Endothelial cell of umbilical vein (primary cell): ENCODE data around the gene ZNF846. TPM values are rescaled to one million over a fixed set of nuclear protein-coding genes. Genes with fewer than 3 reads are reported as not detected.
A peak's percentile ranks its signal among the peaks of the same experiment; 100 is the strongest.
"Not testable (repeated sequence)": the region's sequence is repeated elsewhere in the genome, so short reads cannot be mapped to it uniquely, and the experiment has no call there.

Source experiments
- BruUV-seq: library from RNA; stranded (reverse); fragments of 400-500 nt; replicated peaks from 2 replicates; lab custom pipeline; 2021; lab: Mats Ljungman, UMichigan
- CTCF ChIA-PET: fragments of 300-600, 350-600 bp; sonication (Branson Sonifier 250); formaldehyde crosslinking; loops from one replicate; lab custom pipeline; 2021; ENCODE audit warnings: antibody characterized with exemption, inconsistent platforms; lab: Charles Lee
- POLR2A ChIA-PET: fragments of 300-600, 350-600 bp; sonication (Branson Sonifier 250); formaldehyde crosslinking; loops from one replicate; lab custom pipeline; 2021; ENCODE audit warnings: antibody characterized with exemption, inconsistent platforms; lab: Charles Lee
- DNase-seq: peaks from one replicate; pipeline ENCODE4 v3.0.0-alpha.2; 2011; ENCODE audit warnings: low read depth, low spot score
- FAIRE-seq: peaks from 2 replicates; lab custom pipeline; 2011; peaks lifted over from hg19 to GRCh38; lab: Jason Lieb, UNC
- H2AFZ ChIP-seq: 2 replicates; pipeline ENCODE4 v1.6.0; 2012; ENCODE audit warnings: low read depth, low read length, control low read depth, inconsistent platforms
- H3K27ac ChIP-seq: 2 replicates; pipeline ENCODE4 v1.5.1; 2011; ENCODE audit warnings: low read depth, mild to moderate bottlenecking, control low read depth, low read length, moderate library complexity; ENCODE audit not compliant: insufficient read depth
- H3K27me3 ChIP-seq, 2 experiments: 2 replicates each; pipeline versions ENCODE4 v1.6.0 to v1.6.1; 2011; ENCODE audit warnings: low read length in 2 of 2, mixed read lengths in 1 of 2; ENCODE audit not compliant: control insufficient read depth in 2 of 2, insufficient read depth in 2 of 2
- H3K36me3 ChIP-seq, 2 experiments: 2 replicates in 1 of 2; 3 replicates in 1 of 2; pipeline ENCODE4 v1.5.1; 2011; ENCODE audit warnings: low read length in 2 of 2, mild to moderate bottlenecking in 1 of 2, moderate library complexity in 1 of 2; ENCODE audit not compliant: control insufficient read depth in 2 of 2, insufficient read depth in 2 of 2; ENCODE audit errors: extremely low read depth in 1 of 2
- H3K4me1 ChIP-seq: 3 replicates; pipeline ENCODE4 v1.5.1; 2011; ENCODE audit warnings: mild to moderate bottlenecking, low read length; ENCODE audit not compliant: control insufficient read depth, insufficient read depth; ENCODE audit errors: extremely low read depth
- H3K4me2 ChIP-seq: 2 replicates; pipeline ENCODE4 v1.6.1; 2011; ENCODE audit warnings: low read length, control low read depth, mixed read lengths; ENCODE audit not compliant: insufficient read depth
- H3K4me3 ChIP-seq, 3 experiments: fragments of 200-600 bp in 1 of 3; sonication (generic), shearing (Covaris generic) in 1 of 3; replicated peaks in 1 of 3; 2 replicates each; pipeline ENCODE4 v1.5.1; 2011 to 2016; ENCODE audit warnings: control low read depth in 3 of 3, low read length in 3 of 3, mild to moderate bottlenecking in 2 of 3, inconsistent platforms in 1 of 3, low read depth in 1 of 3, moderate library complexity in 1 of 3; ENCODE audit not compliant: insufficient read depth in 1 of 3
- H3K79me2 ChIP-seq: 2 replicates; pipeline ENCODE4 v1.6.0; 2012; ENCODE audit warnings: low read length, inconsistent platforms; ENCODE audit not compliant: control insufficient read depth, insufficient read depth
- H3K9ac ChIP-seq: replicated peaks from 2 replicates; pipeline ENCODE3; 2011; ENCODE audit warnings: low read length, control low read depth; ENCODE audit not compliant: insufficient read depth; ENCODE audit errors: extremely low read depth
- H3K9me1 ChIP-seq: replicated peaks from 3 replicates; pipeline ENCODE4 v1.6.0; 2011; ENCODE audit warnings: mild to moderate bottlenecking, low read length; ENCODE audit not compliant: control insufficient read depth, insufficient read depth; ENCODE audit errors: extremely low read depth
- H3K9me3 ChIP-seq: replicated peaks from 2 replicates; pipeline ENCODE4 v1.5.1; 2012; ENCODE audit warnings: low read length, inconsistent platforms; ENCODE audit not compliant: control insufficient read depth, insufficient read depth
- H4K20me1 ChIP-seq: replicated peaks from 2 replicates; pipeline ENCODE3; 2011; ENCODE audit warnings: mild to moderate bottlenecking, low read length; ENCODE audit not compliant: control insufficient read depth, insufficient read depth; ENCODE audit errors: extremely low read depth
- EZH2 ChIP-seq: IDR thresholded peaks from 2 replicates; pipeline ENCODE4 v1.6.1; 2012; ENCODE audit warnings: borderline replicate concordance, low read depth, mild to moderate bottlenecking, moderate library complexity, low read length, inconsistent platforms; ENCODE audit not compliant: severe bottlenecking
- GATA2 ChIP-seq: IDR thresholded peaks from 2 replicates; pipeline ENCODE4 v1.7.0; 2011; ENCODE audit warnings: low read depth, mild to moderate bottlenecking, moderate library complexity, mixed read lengths, low read length; ENCODE audit not compliant: insufficient read length, insufficient read depth
- JUN ChIP-seq: IDR thresholded peaks from 2 replicates; pipeline ENCODE4 v1.6.1; 2011; ENCODE audit warnings: borderline replicate concordance, low read depth; ENCODE audit not compliant: insufficient read length, insufficient read depth
- MYC ChIP-seq: IDR thresholded peaks from one replicate; pipeline ENCODE4 v1.6.1; 2011; ENCODE audit warnings: mild to moderate bottlenecking, low read depth, low read length
- POLR2A ChIP-seq: IDR thresholded peaks from 2 replicates; pipeline ENCODE4 v1.6.1; 2012; ENCODE audit warnings: low read depth, mild to moderate bottlenecking, control low read depth, low read length
- POLR2AphosphoS5 ChIP-seq: IDR thresholded peaks from 2 replicates; pipeline ENCODE4 v1.6.1; 2012; ENCODE audit warnings: low read depth, mild to moderate bottlenecking, control low read depth, low read length, moderate library complexity; ENCODE audit not compliant: insufficient read depth
- dilution Hi-C: fragments of 300-500 bp; cut with MboI; formaldehyde crosslinking; loops from one replicate; pipeline ENCODE4 v1.15.0; 2019; ENCODE audit warnings: low sequenced_read_pairs; ENCODE audit not compliant: extremely low pct_ligation_motif_present
- intact Hi-C: fragments of 100-400 bp; cut with micrococcal nuclease; formaldehyde crosslinking; loops from one replicate; pipeline ENCODE4 v1.10.0; 2022
- polyA plus RNA-seq, 4 experiments: library from polyadenylated mRNA; depleted of rRNA in 3 of 4; stranded (reverse) in 3 of 4; unstranded in 1 of 4; fragments of >200 nt; gene quantifications; 2 replicates each; pipeline versions ENCODE4 v1.2.1 to v1.2.3, GENCODE V29; 2011 to 2012; ENCODE audit warnings: missing spikeins in 1 of 4
- total RNA-seq: library from RNA; stranded (reverse); gene quantifications from 2 replicates; pipeline ENCODE4 v1.2.3, GENCODE V29; 2021

ZNF846 gene
- total and polyA plus RNA-seq, 2 donors (not counting 3 experiments of a cell fraction or from before 2014, with no cell fraction given), result 3.9 to 8.3 TPM

GRCh38 chr19:9785367-9786331 lies 17.1 kb upstream of the ZNF846 start:
- no peak for TF ChIP-seq GATA2
- no peak for TF ChIP-seq EZH2
- no peak for TF ChIP-seq MYC
- TF ChIP-seq JUN, result no peak
- TF ChIP-seq POLR2AphosphoS5, result no peak
- peak; percentile 54 for TF ChIP-seq POLR2A
- Histone ChIP-seq H3K9me3 (no peaks in the 10 kb centered on the region), H3K4me1 (peaks cover 4% of the 10 kb centered on the region), H3K4me3 (peak overlapping the region; percentile 77 to 93 (median 78)), H2AFZ (peak overlapping the region; percentile 100), H4K20me1 (no peaks in the 10 kb centered on the region), H3K9me1 (no peaks in the 10 kb centered on the region), H3K36me3 (no peaks in the 10 kb centered on the region), H3K4me2 (peak overlapping the region; percentile 84), H3K27ac (peak overlapping the region; percentile 54), H3K27me3 (no peaks in the 10 kb centered on the region), H3K9ac (peak overlapping the region; percentile 73), H3K79me2 (no peaks in the 10 kb centered on the region)
- ChIA-PET POLR2A (interaction anchor here (0.6 kb wide), 1 partner anchor 43 kb away, joined by 3 read pairs; no protein-coding TSS in a partner anchor), CTCF (no interaction called here)
- BruUV-seq, result no TSS peak
- intact Hi-C loops, result loop anchor here (1.0 to 2.0 kb wide), 3 partner anchors 17 to 645 kb away; partner anchors contain the start of genes ZNF317, ZNF562 and ZNF846
- dilution Hi-C loops, result no loop called here
- DNase-seq (peak; percentile 92), FAIRE-seq (peak; percentile 93)

GRCh38 chr19:9784163-9784496 lies 15.6 kb upstream of the ZNF846 start:
- H3K79me2 ChIP-seq, H3K9ac ChIP-seq, H3K9me3 ChIP-seq, H3K27ac ChIP-seq, H2AFZ ChIP-seq, CTCF ChIA-PET, dilution Hi-C loops, H3K4me1 ChIP-seq, H3K36me3 ChIP-seq, H4K20me1 ChIP-seq, DNase-seq, H3K9me1 ChIP-seq, BruUV-seq, POLR2A ChIA-PET, H3K4me3 ChIP-seq, H3K27me3 ChIP-seq, FAIRE-seq, H3K4me2 ChIP-seq: not testable (repeated sequence)
- intact Hi-C loops, result loop anchor here (2.0 kb wide), 1 partner anchor 643 kb away; the partner anchor contains the start of gene ZNF317
